GM21367 (cell line): ENCODE data around the gene AATF.

Experiments
- ATAC-seq: cut with Tn5 transposase; IDR thresholded peaks from one replicate; pipeline ENCODE4 v1.9.1; 2021; ENCODE audit not compliant: unreplicated experiment

The AATF gene

GRCh38 chr17:37100231-37100630 lies 151.5 kb downstream of the AATF start:
- no peak for ATAC-seq

- ATAC-seq: no peak
Measured at GRCh38 chr17:37101306-37101705, 152.6 kb downstream of the AATF start.

GRCh38 chr17:37103231-37103630 lies 154.5 kb downstream of the AATF start:
- no peak for ATAC-seq

- ATAC-seq: no peak
Measured at GRCh38 chr17:37106049-37106448, 157.3 kb downstream of the AATF start.
